NCI-H2081 (cell line): ENCODE measurements around the gene GNG7.
"Not testable (repeated sequence)": the region's sequence is repeated elsewhere in the genome, so short reads cannot be mapped to it uniquely, and the experiment has no call there.

Experiments used
- DNase-seq, 2 experiments: peaks; one replicate each; lab custom pipeline; 2025; lab: John Stamatoyannopoulos, UW

The GNG7 gene

DNA sequence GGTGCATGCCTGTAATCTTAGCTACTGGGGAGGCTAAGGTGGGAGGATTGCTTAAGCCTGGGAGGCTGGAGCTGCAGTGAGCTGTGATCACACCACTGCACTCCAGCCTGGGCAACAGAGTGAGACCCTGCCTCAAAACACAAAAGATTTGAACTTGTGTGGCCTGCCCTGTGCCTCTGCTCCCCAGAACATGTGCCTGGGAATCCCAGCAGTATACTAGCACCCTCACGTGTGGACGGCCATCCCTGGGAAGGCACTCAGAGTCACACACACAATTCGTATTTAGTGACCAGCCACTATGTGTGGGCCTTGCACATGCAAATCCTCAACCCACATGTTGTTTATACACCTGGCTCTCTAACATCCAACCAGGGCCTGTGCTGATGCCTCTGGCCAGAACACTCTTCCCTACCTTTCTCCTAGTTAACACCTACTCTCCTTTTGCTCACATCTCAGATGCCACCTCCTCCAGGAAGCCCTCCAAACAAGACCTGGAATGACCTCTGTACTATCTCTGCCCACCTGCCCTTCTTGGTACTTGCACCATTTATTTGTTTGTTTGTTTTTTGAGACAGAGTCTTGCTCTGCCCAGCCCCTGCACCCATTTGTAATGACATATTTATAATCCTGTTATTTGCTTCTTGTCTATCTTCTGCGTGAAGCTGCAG, 218.9 kb downstream of the GNG7 start:
- DNase-seq: no peak

DNA sequence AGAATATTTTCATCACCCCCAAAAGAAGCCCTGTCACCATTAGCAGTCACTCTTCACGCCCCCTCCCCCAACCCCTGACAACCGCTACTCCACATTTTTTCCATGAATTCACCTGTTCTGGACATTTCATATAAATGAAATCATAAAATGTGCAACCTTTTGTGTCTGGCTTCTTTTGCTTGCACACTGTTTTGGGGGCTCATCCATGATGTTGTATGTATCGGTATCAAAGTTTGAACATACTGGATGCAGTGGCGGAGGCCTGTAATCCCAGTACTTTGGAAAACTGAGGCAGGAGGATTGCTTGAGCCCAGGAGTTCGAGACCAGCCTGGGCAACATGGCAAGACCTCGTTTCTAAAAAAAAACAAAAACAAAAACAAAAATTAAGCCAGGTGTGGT, 219.4 kb downstream of the GNG7 start:
- DNase-seq: no peak

DNA sequence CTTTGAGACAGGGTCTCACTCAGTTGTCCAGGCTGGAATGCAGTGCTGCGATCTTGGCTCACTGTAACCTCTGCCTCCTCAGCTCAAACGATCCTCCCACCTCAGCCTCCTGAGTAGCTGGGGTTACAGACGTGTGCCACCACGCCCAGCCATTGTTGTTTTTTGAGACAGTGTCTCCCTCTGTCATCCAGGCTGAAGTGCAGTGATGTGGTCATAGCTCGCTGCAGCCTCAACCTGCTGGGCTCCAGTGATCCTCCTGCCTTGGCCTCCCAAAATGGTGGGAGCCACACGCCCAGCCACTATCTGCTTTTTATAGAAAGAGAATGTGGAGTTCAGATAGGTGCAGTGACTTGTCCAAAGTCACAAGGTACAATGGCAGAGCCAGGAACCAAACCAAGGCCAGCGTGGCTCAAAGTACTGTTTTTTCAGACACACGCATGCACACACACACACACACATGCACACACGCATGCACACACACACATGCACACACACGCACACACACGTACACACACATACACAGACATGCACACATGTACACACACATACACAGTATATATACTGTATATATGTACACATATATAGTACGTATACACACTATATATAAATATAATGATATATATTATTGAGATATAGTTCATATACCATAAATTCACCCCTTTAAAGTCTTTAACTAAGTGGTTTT, 220.0 kb downstream of the GNG7 start:
- DNase-seq: no peak

DNA sequence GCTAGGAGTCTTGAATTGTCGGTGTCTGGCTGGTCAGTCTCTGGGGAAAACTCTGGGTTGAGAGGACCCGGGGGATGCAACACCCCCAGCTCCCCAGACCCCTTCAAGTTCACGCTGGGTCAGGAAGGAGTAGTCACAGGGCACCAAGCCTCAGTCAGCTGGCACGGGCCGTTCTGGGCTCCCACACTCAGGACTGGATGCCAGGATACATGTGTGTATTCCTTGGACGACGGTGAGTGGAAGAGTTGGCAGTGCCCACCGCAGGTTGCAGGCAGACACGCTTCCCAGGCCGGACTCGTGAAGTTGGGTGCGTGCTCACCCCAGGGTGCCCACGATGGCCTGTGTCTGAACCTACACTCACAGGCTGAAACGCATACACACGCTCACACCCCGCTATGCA, 221.0 kb downstream of the GNG7 start:
- DNase-seq: no peak

DNA sequence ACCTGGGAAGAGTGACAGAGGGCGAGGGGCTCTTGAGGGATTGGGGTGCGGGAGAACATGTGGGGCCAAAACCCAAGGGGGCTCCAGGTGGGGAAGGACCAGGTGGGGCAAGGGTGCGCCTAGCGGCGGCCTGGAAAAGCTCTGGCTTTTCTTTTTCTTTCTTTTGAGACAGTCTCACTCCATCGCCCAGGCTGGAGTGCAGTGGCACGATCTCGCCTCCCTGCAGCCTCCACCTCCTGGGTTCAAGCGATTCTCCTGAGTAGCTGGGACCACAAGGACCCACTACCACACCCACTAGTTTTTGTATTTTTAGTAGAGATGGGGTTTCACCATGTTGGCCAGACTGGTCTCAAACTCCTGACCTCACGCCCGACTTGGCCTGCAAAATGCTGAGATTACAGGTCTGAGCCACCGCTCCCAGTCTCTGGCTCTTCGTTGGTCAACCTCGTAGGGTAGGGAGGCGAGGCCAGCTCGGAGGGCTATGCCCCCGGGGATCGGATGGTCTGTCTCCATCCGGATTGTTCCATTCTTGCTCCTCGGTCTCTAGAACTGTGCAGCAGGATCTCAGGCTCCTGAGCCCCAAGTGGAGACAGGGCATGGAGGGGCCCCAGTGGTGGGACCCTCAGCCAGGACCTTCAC, 222.8 kb downstream of the GNG7 start:
- no peak for DNase-seq

DNA sequence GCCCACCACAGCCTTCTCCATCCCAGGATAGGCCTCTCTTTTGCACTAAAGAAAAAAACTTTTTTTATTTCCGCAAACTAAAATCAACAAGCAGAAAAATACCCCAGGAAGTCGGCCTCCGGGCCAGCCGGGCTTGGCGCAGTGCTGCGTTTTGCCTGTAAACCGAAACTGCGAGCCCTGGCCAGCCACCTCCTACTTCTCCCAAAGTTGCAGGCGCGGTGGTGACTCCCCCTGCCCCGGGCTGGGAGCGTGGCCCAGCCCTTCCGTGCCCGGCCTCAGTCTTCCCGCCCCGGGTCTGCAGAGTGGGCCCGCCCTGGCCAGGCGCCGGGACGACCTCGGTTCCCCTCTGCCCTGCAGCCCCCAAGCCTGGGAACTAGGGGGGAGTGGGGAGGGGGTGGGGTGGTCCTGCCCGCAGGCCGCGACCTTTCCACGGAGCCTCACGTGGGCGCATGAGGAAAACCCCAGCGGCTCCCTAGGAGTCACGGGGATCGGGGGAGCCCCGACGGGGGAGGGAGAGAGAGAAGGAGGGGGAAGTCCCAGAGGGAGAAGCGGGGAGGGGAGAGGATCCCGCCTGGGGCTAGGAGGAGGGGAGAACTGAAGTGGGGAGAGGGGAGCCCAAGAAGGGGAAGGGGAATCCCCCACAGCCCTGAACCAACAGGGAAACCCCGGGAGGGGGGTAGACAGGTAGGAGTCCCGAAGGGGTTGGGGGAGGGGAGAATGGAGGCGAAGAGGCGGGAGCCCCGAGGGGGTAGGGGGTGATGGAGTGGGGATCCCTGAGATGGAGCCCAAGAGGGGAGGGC, 223.5 kb downstream of the GNG7 start:
- DNase-seq: no peak

DNA sequence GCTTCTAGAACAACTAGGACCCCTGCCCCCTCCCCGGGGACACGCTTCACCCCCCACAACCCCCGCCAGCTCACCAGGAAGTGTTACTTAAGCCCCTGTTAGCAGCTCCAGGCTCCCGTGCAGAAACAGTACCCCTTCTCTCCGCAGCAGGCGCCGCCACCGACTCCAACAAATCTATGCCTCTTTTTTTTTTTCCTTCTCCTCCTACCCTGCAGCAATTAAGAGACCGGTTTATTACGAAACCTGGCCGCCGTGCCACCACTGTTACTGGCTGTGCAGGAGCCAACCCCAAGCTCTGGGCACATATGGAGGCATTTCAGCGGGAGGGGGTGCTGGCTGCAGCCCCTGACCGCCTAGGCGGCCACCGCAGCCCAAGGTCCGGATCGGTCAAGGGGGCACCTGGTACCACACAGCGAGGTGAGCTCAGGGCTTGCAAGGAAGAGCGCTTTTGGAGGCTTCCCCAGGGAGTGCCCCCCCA, 224.2 kb downstream of the GNG7 start:
- DNase-seq: no peak

DNA sequence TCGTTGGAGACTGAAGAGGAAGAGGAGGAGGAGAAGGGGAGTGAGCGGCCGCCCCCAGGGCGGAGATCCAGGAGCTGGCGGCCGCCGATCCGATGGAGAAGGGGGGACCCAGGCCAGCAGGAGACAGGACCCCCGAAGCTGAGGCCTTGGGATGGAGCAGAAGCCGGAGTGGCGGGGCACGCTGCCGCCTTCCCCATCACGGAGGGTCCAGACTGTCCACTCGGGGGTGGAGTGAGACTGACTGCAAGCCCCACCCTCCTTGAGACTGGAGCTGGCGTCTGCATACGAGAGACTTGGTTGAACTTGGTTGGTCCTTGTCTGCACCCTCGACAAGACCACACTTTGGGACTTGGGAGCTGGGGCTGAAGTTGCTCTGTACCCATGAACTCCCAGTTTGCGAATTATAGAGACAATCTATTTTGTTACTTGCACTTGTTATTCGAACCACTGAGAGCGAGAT, 224.7 kb downstream of the GNG7 start:
- DNase-seq: no peak

DNA sequence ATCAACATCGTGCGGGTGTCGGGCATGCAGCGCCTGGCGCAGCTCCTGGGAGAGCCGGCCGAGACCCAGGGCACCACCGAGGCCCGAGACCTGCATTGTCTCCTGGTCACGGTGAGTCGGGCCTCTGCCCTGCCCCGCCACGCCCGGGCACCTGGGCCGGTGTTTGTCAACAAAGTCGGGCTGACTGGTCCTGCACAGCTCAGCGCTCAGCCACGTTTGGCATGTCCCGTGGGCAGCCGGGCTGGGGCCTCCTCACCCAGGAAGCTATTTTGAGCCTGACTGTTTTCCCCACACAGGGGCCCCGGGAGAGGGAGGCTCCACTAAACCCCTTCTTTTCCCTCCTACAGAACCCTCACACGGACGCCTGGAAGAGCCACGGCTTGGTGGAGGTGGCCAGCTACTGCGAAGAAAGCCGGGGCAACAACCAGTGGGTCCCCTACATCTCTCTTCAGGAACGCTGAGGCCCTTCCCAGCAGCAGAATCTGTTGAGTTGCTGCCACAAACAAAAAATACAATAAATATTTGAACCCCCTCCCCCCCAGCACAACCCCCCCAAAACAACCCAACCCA, 225.3 kb downstream of the GNG7 start:
- DNase-seq: no peak

DNA sequence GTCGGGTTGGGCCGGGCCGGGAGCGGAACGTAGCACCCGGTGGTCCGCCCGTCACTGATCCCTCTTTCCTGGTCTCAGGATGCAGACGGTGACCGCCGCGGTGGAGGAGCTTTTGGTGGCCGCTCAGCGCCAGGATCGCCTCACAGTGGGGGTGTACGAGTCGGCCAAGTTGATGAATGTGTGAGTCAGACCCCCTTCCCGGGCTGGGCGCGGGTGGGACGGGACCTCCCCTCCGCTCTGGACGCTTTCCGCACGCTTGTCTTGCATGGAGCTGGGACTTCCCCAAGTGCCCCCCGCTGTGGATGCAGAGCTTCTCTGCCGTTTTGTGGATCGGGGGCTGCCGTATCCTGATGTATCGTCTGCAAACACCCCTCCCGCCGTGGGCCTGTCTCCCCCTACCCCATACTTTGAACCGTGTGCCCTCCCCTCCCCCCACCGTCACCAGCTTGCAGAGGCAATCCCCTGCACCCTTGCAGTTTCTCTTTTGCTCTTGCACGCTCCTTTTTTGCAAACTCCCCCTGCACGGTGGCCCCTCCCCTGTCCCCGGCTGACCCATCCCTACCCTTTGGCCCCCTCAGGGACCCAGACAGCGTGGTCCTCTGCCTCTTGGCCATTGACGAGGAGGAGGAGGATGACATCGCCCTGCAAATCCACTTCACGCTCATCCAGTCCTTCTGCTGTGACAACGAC, 225.9 kb downstream of the GNG7 start:
- DNase-seq: no peak

DNA sequence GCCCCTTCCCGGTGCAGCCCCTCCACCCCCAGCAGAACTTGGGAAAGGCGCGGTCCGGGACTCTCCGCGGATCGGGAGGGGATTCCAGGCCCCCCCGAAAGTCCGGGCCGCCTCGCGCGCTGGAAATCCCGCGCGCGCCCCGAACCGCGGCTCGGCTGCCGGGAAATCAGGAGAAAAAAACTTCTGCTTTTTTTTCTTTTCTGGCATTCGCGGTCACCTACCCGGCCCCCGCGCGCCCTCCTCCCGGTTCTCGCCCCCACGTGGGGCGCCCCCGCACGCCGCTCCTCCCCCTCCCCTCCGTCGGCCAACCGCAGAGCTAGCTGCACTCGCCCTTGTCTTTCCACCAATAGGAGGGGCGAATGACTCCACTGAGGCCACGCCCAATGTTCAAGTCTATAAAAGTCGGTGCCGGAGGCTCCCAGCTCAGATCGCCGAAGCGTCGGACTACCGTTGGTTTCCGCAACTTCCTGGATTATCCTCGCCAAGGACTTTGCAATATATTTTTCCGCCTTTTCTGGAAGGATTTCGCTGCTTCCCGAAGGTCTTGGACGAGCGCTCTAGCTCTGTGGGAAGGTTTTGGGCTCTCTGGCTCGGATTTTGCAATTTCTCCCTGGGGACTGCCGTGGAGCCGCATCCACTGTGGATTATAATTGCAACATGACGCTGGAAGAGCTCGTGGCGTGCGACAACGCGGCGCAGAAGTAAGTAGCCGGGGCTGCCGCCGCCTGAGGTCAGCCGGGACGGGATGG, 226.6 kb downstream of the GNG7 start, which contains the start of gene GADD45B:
Gene GADD45B (plus strand): TSS at position 426 of the 749 bp plus-strand sequence. CDS start 232 bp downstream, at position 658.
- DNase-seq: peak; percentile 81 to 87

DNA sequence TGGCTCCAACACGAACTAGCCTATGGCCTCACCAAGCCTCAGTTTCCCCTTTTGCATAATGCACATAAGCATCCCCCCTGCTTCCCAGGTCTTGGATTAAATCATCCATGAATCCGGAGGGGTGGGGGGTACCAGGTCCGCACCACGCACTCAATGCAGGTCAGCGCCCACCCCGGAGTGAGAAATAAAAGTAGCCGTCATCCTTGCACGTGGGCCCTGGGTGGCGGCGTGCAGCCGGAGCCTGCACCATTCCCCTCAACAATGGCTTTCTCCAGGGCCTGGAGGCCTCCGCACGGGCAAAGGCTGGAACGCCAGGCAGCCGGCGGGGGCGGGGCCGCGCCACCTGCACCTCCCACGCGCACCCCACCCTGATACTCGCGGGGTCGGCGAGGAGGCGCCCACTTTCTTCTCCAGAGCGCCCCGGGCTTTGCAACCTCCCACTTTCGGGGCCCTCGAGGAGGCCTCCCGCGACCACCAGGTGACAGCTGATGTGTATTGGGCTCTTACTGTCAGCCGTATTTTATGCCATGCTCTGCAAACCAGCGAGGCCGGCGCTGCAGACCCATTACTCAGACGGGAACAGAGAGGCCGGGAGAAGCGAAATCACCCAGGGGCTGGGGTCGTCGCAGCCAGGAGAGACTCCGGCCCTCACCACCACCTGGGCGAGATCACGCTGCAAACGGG, 227.3 kb downstream of the GNG7 start:
- no peak for DNase-seq

DNA sequence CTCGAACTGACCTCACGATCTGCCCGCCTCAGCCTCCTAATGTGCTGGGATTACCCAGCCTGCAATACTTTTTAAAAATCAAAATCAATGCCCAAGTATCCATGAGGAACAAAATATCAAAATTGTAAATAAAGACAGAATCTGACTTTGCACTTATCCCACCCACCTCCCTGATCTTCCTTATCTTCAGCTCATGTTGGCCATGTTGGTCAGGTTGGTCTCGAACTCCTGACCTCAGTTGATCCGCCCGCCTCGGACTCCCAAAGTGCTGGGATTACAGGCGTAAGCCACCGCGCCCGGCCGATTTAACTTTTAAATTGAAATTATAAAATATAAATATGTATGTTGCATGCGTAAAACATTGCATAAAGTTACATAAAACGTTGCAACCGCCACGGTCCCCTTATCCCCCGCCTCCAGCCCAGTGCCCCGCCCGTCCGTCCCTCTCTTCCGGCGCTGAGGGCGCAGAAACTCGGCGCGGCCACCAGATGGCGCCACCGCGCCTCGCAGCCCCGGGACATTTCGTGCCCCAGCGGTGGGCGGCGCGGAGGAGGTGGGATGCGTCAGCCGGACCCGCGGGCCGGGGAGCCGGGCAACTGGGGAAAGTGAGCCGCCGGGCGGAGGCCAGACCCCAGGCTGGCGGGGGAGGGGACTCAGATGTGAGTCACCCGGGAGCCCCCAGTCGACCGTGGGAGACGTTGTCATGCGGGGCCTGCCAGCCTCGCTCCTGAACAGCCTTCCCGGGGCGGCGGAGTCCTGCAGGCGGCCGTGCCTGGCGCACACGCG, 228.1 kb downstream of the GNG7 start:
- peak; percentile 53 to 69 for DNase-seq

DNA sequence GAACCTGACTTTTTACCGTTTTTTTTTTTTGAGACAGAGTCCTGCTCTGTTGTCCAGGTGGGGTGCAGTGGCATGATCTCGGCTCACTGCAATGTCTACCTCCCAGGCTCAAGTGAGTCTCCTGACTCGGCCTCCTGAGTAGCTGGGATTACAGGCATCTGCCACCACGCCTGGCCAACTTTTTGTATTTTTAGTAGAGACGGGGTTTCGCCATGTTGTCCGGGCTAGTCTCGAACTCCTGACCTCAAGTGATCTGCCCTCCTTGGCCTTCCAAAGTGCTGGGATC, 232.6 kb downstream of the GNG7 start:
- not testable (repeated sequence) for DNase-seq

DNA sequence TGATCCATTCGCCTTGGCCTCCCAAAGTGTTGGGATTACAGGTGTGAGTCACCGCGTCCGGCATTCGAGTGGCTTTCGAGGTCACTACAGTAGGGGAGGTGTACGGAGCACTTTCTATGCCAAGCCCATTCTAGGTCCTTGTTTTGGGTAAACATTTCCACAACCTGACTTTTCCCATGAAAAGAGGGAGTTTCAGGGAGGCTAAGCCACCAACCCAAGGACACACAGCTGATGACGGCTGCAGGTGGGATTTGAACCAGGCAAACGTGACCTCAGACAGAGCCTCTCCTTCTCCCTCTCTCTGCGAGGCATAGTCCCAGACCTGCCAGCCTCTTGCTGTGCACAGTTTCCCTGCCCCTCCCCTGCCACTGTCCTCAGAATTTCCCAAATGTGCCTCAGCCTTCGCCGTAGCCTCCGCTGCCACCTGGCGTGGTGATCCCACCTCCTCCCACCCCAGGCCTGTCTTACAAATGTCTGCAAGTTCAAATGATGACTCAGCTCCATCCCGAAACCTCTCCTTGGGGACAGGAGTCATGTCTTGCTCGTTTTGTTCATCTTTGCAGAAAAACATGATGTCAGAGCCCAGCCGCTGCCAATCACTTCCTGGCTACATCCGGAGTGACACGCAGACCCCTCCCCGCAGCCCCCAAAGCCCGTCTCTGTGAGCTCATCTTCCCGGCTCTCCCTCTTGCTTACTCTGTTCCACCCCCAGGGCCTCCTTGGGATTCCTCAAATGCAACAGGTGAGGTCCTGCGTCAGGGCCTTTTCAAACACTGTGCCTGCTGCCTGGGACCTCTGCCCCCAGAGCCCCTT, 233.2 kb downstream of the GNG7 start:
- DNase-seq: no peak

DNA sequence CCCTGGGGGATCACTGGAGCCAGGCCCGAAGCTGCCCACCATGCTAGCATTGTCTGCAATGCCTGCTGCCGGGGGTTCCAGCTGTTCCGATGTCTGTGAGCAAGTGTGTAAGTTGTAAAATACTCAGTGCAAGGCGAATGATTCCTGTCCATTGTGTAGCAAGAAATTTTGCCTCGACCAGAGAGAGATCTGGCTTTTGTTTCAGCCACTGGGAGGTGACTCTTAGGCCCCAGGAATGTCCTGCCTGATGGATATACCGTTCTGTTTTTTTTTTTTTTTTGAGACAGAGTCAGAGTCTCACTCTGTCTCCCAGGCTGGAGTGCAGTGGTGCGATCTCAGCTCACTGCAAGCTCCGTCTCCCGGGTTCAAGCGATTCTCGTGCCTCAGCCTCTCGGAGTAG, 233.9 kb downstream of the GNG7 start:
- no peak for DNase-seq

DNA sequence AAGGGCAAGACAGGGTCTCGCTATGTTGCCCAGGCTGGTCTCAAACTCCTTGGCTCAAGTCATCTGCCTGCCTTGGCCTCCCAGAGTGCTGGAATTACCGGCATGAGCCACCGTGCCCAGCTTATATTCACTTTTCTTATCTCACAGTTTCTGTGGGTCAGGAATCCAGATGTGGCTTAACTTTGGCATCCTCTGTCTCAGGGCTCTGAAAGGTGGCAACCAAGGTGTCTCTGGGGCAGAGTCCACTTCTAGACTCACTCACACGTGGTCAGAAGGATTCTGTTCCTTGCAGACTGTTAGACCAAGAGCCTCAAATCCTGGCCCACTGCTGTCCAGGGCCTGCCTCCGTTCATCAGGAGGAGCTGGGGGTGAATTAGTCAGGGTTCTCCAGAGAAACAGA, 238.1 kb downstream of the GNG7 start:
- no peak for DNase-seq

DNA sequence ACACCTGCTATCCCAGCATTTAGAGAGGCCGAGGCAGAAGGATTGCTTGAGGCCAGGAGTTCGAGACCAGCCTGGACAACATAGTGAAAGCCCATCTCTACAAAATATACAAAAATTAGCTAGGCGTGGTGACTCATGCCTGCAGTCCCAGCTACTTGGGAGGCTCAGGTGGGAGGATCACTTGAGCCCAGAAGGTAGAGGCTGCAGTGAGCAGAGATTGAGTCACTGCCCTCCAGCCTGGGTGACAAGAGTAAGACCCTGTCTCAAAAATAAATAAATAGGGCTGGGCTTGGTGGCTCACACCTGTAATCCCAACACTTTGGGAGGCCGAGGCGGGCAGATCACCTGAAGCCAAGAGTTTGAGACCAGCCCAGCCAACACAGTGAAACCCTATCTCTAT, 238.8 kb downstream of the GNG7 start:
- not testable (repeated sequence) for DNase-seq
